Mammary epithelial cell (primary cell): ENCODE measurements around the gene GAL3ST2.

ENCODE experiments used
- EZH2 ChIP-seq: IDR thresholded peaks from 2 replicates; pipeline ENCODE4 v1.6.1; 2012; ENCODE audit warnings: low read length, inconsistent platforms, borderline replicate concordance
- TF ChIP-seq, protein P1 (sequence below), 2 donors: IDR thresholded peaks in 1 of 2; conservative IDR thresholded peaks in 1 of 2; 2 replicates each; pipeline ENCODE4 v1.5.1; 2011 to 2012; ENCODE audit warnings: inconsistent platforms in 2 of 2, low read length in 2 of 2, mild to moderate bottlenecking in 2 of 2, control low read depth in 1 of 2, low read depth in 1 of 2; ENCODE audit not compliant: insufficient read depth in 1 of 2; ENCODE audit errors: extremely low read depth in 1 of 2

DNA sequence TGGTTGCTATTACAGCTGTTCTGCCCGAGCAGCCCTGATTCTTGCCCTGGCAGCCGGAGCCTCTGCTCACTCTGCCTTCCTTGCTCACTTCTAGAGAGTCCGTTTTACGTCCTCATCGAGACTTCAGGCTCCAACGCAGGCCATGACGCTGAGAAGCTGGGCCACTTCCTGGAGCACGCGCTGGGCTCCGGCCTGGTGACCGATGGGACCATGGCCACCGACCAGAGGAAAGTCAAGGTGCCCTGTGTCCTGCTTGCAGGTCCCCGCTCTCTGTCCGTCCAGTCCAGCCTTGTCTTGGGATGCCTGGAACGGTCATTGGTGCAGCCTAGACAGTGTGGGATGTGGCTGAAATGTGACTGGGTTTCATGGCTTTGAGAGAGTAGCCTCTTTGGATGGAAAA lies 25.5 kb upstream of the GAL3ST2 start:
- TF ChIP-seq, protein P1, sequence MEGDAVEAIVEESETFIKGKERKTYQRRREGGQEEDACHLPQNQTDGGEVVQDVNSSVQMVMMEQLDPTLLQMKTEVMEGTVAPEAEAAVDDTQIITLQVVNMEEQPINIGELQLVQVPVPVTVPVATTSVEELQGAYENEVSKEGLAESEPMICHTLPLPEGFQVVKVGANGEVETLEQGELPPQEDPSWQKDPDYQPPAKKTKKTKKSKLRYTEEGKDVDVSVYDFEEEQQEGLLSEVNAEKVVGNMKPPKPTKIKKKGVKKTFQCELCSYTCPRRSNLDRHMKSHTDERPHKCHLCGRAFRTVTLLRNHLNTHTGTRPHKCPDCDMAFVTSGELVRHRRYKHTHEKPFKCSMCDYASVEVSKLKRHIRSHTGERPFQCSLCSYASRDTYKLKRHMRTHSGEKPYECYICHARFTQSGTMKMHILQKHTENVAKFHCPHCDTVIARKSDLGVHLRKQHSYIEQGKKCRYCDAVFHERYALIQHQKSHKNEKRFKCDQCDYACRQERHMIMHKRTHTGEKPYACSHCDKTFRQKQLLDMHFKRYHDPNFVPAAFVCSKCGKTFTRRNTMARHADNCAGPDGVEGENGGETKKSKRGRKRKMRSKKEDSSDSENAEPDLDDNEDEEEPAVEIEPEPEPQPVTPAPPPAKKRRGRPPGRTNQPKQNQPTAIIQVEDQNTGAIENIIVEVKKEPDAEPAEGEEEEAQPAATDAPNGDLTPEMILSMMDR (conservative IDR thresholded peaks at IDR 0.05 in 1 of 2, IDR thresholded peaks at IDR 0.05 in 1 of 2; ENCODE audit: extremely low read depth in 1 of 2, insufficient read depth in 1 of 2, low read depth in 1 of 2, low read length in 2 of 2): no peak
- TF ChIP-seq EZH2: no peak
